WERI-Rb-1 (cell line): Measurements from ENCODE around the gene RHEB.

Source experiments
- DNase-seq: peaks from one replicate; pipeline ENCODE4 v3.0.0-alpha.2; 2020
- H3K27ac ChIP-seq: fragments of 250-450 bp; sonication (Bioruptor Pico); 2 replicates; pipeline ENCODE4 v1.5.1; 2020; ENCODE audit warnings: mild to moderate bottlenecking, moderate library complexity
- H3K27me3 ChIP-seq: fragments of 250-450 bp; sonication (Bioruptor Pico); 2 replicates; pipeline ENCODE4 v1.5.1; 2021; ENCODE audit warnings: mild to moderate bottlenecking, low read depth, moderate library complexity; ENCODE audit not compliant: insufficient read depth, severe bottlenecking
- H3K36me3 ChIP-seq: fragments of 250-450 bp; sonication (Bioruptor Pico); 2 replicates; pipeline ENCODE4 v1.5.1; 2020; ENCODE audit warnings: mild to moderate bottlenecking, moderate library complexity
- H3K4me3 ChIP-seq: 2 replicates; pipeline ENCODE4 v1.5.1; 2011; ENCODE audit warnings: low read depth, mild to moderate bottlenecking, control low read depth, low read length
- H3K9me3 ChIP-seq: fragments of 250-450 bp; sonication (Bioruptor Pico); 2 replicates; pipeline ENCODE4 v1.5.1; 2021; ENCODE audit warnings: mild to moderate bottlenecking, moderate library complexity; ENCODE audit not compliant: severe bottlenecking
- TF ChIP-seq, protein P1 (sequence below): IDR thresholded peaks from 2 replicates; pipeline ENCODE4 v1.5.1; 2011; ENCODE audit warnings: low read depth, mild to moderate bottlenecking, control low read depth, inconsistent platforms, low read length

The RHEB gene

DNA sequence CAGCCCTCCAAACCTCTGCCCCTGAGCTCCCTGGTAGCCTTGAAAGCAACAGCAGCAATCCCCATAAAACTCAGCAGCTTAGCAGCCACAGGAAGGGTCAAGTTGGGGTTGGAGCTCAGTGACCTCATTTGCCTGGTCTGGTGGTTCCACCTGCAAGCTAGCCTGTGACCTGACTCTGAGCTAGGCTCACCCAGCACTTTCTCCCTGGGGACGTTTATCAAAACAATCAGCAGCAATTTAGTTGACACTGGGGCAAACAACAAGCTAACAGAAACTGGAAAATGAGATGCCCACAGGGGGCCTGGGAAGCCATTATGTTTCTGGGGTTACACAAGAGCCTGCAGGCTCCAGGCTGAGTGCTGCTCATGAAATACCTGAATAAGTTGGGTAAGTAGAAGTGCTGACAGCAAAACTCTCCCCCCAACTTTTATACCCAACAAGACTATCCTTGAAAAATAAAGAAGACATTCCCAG is 57.4 kb downstream of the RHEB start:
- DNase-seq, result no peak
- no peak overlapping the region for H3K27ac ChIP-seq
- H3K36me3 ChIP-seq, result peaks cover 25% of the 10 kb centered on the region
- H3K9me3 ChIP-seq, result peaks cover 11% of the 10 kb centered on the region
- no peak overlapping the region for H3K4me3 ChIP-seq
- H3K27me3 ChIP-seq, result no peaks in the 10 kb centered on the region
- TF ChIP-seq, protein P1, sequence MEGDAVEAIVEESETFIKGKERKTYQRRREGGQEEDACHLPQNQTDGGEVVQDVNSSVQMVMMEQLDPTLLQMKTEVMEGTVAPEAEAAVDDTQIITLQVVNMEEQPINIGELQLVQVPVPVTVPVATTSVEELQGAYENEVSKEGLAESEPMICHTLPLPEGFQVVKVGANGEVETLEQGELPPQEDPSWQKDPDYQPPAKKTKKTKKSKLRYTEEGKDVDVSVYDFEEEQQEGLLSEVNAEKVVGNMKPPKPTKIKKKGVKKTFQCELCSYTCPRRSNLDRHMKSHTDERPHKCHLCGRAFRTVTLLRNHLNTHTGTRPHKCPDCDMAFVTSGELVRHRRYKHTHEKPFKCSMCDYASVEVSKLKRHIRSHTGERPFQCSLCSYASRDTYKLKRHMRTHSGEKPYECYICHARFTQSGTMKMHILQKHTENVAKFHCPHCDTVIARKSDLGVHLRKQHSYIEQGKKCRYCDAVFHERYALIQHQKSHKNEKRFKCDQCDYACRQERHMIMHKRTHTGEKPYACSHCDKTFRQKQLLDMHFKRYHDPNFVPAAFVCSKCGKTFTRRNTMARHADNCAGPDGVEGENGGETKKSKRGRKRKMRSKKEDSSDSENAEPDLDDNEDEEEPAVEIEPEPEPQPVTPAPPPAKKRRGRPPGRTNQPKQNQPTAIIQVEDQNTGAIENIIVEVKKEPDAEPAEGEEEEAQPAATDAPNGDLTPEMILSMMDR, result no peak

DNA sequence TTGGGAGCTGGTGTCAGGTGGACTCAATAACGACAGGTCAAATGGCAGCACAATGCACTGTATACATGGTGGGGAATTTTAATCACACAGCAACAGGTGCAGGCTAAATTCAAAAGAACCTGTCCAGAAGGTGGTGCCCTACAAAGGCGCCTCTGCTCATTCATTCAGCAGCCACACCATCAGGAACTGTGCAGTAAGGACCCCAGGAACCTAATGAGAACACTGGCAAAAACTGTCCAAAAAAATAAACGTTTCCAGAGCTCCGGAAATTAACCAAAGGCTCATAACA is 57.8 kb downstream of the RHEB start:
- H3K27me3 ChIP-seq, result no peaks in the 10 kb centered on the region
- no peak for DNase-seq
- TF ChIP-seq, protein P1, result no peak
- peaks cover 21% of the 10 kb centered on the region for H3K36me3 ChIP-seq
- no peak overlapping the region for H3K4me3 ChIP-seq
- peaks cover 11% of the 10 kb centered on the region for H3K9me3 ChIP-seq
- no peak overlapping the region for H3K27ac ChIP-seq

DNA sequence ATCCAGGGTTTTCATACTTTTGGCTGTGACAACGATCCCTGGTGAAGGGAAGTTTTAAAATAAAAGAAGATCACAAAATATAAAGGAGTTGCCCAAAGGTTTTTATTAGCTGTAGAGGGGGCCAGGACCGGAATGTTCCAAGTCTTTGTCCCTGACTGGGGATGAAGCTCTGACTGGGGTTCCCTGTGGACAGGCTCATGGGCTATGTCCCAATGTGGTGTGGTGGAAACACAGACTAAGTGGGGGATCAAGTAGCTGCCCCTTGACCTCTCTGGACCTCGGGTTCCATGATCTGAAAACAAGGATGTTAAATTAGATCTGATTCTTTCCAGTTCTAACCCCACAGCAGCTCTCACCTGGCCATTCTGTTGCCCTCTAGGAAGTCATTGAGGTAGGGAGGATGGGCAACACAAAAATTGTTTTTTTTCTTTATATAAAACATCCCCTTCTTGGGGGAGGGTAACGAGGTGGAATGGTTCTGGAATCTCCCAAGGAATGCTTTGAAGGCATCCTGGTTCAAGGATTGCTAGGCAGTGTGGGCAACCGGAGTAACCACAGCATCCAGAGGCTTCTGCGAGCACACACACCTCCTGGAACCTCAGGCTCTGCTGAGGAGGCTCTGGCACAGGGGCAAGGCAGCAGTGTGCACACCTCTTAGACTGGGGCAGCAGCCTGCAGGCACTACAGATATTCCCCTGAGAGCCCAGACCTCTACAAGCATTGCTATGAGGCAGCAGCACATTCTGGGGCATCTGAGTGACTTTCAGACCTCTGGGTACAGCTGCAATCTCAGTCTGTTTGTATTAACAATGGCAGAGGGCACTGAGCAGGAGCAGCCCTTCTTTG is 58.4 kb downstream of the RHEB start:
- no peaks in the 10 kb centered on the region for H3K27me3 ChIP-seq
- no peak overlapping the region for H3K4me3 ChIP-seq
- no peak overlapping the region for H3K27ac ChIP-seq
- H3K9me3 ChIP-seq, result peaks cover 11% of the 10 kb centered on the region
- DNase-seq, result no peak
- H3K36me3 ChIP-seq, result peaks cover 17% of the 10 kb centered on the region
- TF ChIP-seq, protein P1, result no peak

DNA sequence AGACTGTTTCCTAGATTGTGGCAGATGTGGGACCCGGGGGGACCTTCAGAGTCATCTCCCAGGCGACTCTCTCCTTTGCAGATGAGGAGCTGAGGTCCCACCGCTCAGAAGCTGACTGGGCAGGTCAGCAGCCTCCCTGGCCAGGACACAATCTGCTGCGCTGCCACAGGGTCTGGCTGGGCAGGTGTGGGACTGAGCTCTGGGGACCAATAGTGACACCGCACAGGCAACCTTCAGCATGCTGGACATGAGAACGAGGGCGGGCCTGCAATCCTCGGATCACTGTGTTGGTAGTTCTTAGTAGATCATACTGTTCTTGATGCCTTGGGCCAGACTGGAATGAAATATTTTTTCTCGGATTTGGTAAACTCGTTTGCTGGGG is 59.2 kb downstream of the RHEB start:
- H3K9me3 ChIP-seq, result peaks cover 11% of the 10 kb centered on the region
- TF ChIP-seq, protein P1, result no peak
- no peak overlapping the region for H3K4me3 ChIP-seq
- DNase-seq, result peak; percentile 24
- peaks cover 9% of the 10 kb centered on the region for H3K36me3 ChIP-seq
- no peak overlapping the region for H3K27ac ChIP-seq
- H3K27me3 ChIP-seq, result no peaks in the 10 kb centered on the region

DNA sequence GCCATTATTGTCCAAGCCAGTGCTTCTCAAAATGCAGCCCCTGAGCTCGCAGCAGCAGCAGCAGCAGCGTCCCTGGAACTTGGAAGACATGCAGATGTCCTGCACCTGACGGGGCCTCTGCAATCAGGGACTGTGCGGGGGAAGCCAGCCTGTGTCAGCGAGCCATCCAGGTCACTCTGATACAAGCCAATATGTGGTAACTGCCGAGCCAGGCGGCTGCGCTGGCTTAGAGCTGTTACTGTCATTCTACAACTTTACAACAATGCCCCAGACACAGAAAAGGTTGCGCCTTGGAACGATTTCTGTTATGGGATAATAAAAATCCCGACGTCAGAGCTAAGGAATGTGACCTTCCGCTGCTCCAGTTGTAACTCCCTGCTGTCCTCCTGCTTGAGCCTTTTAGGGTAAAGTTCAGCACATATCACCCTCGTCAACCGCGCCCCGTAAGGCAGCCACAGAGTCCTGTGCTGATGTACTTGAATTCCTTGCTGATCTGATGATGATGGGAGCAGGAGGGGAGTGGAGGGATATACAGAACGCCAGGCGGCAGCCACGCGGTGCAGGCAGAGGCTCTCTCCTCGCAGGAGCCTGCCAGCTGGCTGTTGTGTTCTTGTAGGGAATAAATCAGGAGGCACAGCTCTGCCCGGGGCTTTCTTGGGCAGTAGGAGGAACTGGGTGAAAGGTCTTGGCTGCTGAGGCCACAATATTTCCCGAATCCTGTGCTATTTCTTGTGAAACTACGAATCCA is 59.8 kb downstream of the RHEB start:
- Histone ChIP-seq H3K27me3 (no peaks in the 10 kb centered on the region), H3K36me3 (peaks cover 4% of the 10 kb centered on the region), H3K9me3 (peaks cover 11% of the 10 kb centered on the region), H3K27ac (no peak overlapping the region), H3K4me3 (no peak overlapping the region; the same call in 1 of the 2 replicates)
- TF ChIP-seq, protein P1, result peak; percentile 39
- peak; percentile 54 for DNase-seq
